Natural killer cell (primary cell): Measurements from ENCODE around the gene POGLUT3. TPM values are rescaled to one million over a fixed set of nuclear protein-coding genes. Genes with fewer than 3 reads are reported as not detected.
A peak's percentile ranks its signal among the peaks of the same experiment; 100 is the strongest.

Experiments
- ATAC-seq, 3 donors: fragments of 150-1000 bp in 2 of 3; fragments of 200-7000 bp in 1 of 3; cut with Tn5 transposase; 1 replicate in 1 of 3; 2 replicates in 2 of 3; pipeline ENCODE4 v1.10.0; 2021; ENCODE audit warnings: mild to moderate bottlenecking in 2 of 3, moderate library complexity in 2 of 3
- DNase-seq, 2 donors: peaks; one replicate each; pipeline versions ENCODE4 v3.0.0 to v3.0.0-alpha.2; 2013 to 2021; ENCODE audit warnings: mixed read lengths in 1 of 2
- H3K27ac ChIP-seq: one replicate; pipeline ENCODE4 v1.5.1; 2013; ENCODE audit warnings: mild to moderate bottlenecking, low read length
- H3K27me3 ChIP-seq: one replicate; pipeline ENCODE4 v1.6.1; 2013; ENCODE audit warnings: low read length; ENCODE audit not compliant: control insufficient read depth, insufficient read depth
- H3K36me3 ChIP-seq: one replicate; pipeline ENCODE4 v1.6.1; 2013; ENCODE audit warnings: low read length; ENCODE audit not compliant: control insufficient read depth, insufficient read depth
- H3K4me1 ChIP-seq: one replicate; pipeline ENCODE4 v1.6.1; 2013; ENCODE audit warnings: low read length; ENCODE audit not compliant: control insufficient read depth, insufficient read depth
- H3K4me3 ChIP-seq: one replicate; pipeline ENCODE4 v1.5.1; 2013; ENCODE audit warnings: low read length
- H3K9me3 ChIP-seq: one replicate; pipeline ENCODE4 v1.6.1; 2013; ENCODE audit warnings: low read length; ENCODE audit not compliant: control insufficient read depth, insufficient read depth
- H3K27ac Mint-ChIP-seq, 2 donors: one replicate each; pipeline ENCODE4 v1.8.0; 2022; ENCODE audit warnings: mild to moderate bottlenecking in 2 of 2, mixed read lengths in 2 of 2, moderate library complexity in 1 of 2
- H3K27me3 Mint-ChIP-seq, 2 donors: one replicate each; pipeline ENCODE4 v1.8.0; 2022; ENCODE audit warnings: low read depth in 2 of 2, mixed read lengths in 2 of 2
- H3K36me3 Mint-ChIP-seq: one replicate; pipeline ENCODE4 v1.8.0; 2022; ENCODE audit warnings: mixed read lengths
- H3K4me1 Mint-ChIP-seq, 2 donors: one replicate each; pipeline ENCODE4 v1.8.0; 2022; ENCODE audit warnings: mixed read lengths in 2 of 2
- H3K4me3 Mint-ChIP-seq: one replicate; pipeline ENCODE4 v1.8.0; 2022; ENCODE audit warnings: mild to moderate bottlenecking, moderate library complexity, mixed read lengths
- H3K9me3 Mint-ChIP-seq, 2 donors: one replicate each; pipeline ENCODE4 v1.8.0; 2022; ENCODE audit warnings: mixed read lengths in 2 of 2
- CTCF ChIP-seq: fragments of 200-600 bp; IDR thresholded peaks from one replicate; pipeline ENCODE4 v1.8.0; 2022; ENCODE audit warnings: antibody characterized with exemption
- WGBS: methylation state at CpG from one replicate; pipeline ENCODE4 v1.1.7; 2013; ENCODE audit warnings: missing lambda C conversion rate; ENCODE audit not compliant: insufficient coverage; 5-methylcytosine and 5-hydroxymethylcytosine counted together
- intact Hi-C: fragments of 100-400 bp; cut with micrococcal nuclease; formaldehyde crosslinking; loops from one replicate; pipeline ENCODE4 v1.14.2; 2022
- total RNA-seq, 4 donors: library from RNA; stranded (reverse); fragments of 120-200 nt in 1 of 4; gene quantifications; one replicate each; pipeline versions ENCODE4 v1.2.3 to v1.2.4, GENCODE V29; 2013 to 2022

Gene POGLUT3
- total RNA-seq, 3 donors from 2014 or later (not counting 1 experiment from before 2014, with no cell fraction given), result 9.1 to 12.8 (median 10.8) TPM

- H3K36me3 ChIP-seq, result no peaks in the 10 kb centered on the region
- H3K27ac ChIP-seq, result peak overlapping the region; percentile 85
- peaks cover 18% of the 10 kb centered on the region for H3K4me1 ChIP-seq
- Mint-ChIP-seq H3K27ac (peak overlapping the region; percentile 85 to 99), H3K36me3 (no peaks in the 10 kb centered on the region), H3K4me1 (peaks cover 22 to 25% of the 10 kb centered on the region in 2 donors), H3K9me3 (no peaks in the 10 kb centered on the region), H3K27me3 (no peaks in the 10 kb centered on the region), H3K4me3 (peak overlapping the region; percentile 89)
- no peak for TF ChIP-seq CTCF
- intact Hi-C loops, result loop anchor here (1.0 to 2.0 kb wide), 2 partner anchors 29 to 42 kb away; partner anchors contain the start of gene C11orf65
- WGBS, result 95% methylated on average over 7 of the region's 7 CpGs
- no peak for ATAC-seq
- no peaks in the 10 kb centered on the region for H3K9me3 ChIP-seq
- peak in 1 of 2 donors; percentile 22 for DNase-seq
- no peaks in the 10 kb centered on the region for H3K27me3 ChIP-seq
- peak overlapping the region; percentile 54 for H3K4me3 ChIP-seq
Measured at GRCh38 chr11:108496643-108497256, 1.4 kb downstream of the POGLUT3 start.

GRCh38 chr11:108495326-108495725 lies 2.9 kb downstream of the POGLUT3 start:
- H3K4me3 ChIP-seq, result no peak overlapping the region
- no peak for TF ChIP-seq CTCF
- no peaks in the 10 kb centered on the region for H3K9me3 ChIP-seq
- WGBS, result 95% methylated on average over 3 of the region's 3 CpGs
- H3K27me3 ChIP-seq, result no peaks in the 10 kb centered on the region
- H3K27me3 Mint-ChIP-seq, result no peaks in the 10 kb centered on the region
- H3K27ac Mint-ChIP-seq, result peak overlapping the region; percentile 67 to 85
- H3K4me1 ChIP-seq, result peaks cover 18% of the 10 kb centered on the region
- DNase-seq, result no peak
- H3K27ac ChIP-seq, result no peak overlapping the region
- intact Hi-C loops, result no loop called here
- peaks cover 22 to 25% of the 10 kb centered on the region in 2 donors for H3K4me1 Mint-ChIP-seq
- H3K9me3 Mint-ChIP-seq, result no peaks in the 10 kb centered on the region
- H3K36me3 Mint-ChIP-seq, result no peaks in the 10 kb centered on the region
- no peak overlapping the region for H3K4me3 Mint-ChIP-seq
- no peaks in the 10 kb centered on the region for H3K36me3 ChIP-seq
- no peak for ATAC-seq

GRCh38 chr11:108494182-108494581 lies 4.0 kb downstream of the POGLUT3 start:
- WGBS, result 96% methylated on average over 6 of the region's 6 CpGs
- H3K27ac ChIP-seq, result no peak overlapping the region
- intact Hi-C loops, result no loop called here
- no peak for DNase-seq
- H3K4me1 Mint-ChIP-seq, result peaks cover 22 to 25% of the 10 kb centered on the region in 2 donors
- H3K4me1 ChIP-seq, result peaks cover 16% of the 10 kb centered on the region
- no peak for TF ChIP-seq CTCF
- no peaks in the 10 kb centered on the region for H3K27me3 Mint-ChIP-seq
- H3K4me3 ChIP-seq, result no peak overlapping the region
- peaks cover 5% of the 10 kb centered on the region for H3K36me3 ChIP-seq
- no peak overlapping the region for H3K4me3 Mint-ChIP-seq
- H3K9me3 ChIP-seq, result no peaks in the 10 kb centered on the region
- no peaks in the 10 kb centered on the region for H3K9me3 Mint-ChIP-seq
- H3K36me3 Mint-ChIP-seq, result peaks cover 3% of the 10 kb centered on the region
- no peak for ATAC-seq
- H3K27ac Mint-ChIP-seq, result peak overlapping the region in 1 of 2 donors; percentile 85
- no peaks in the 10 kb centered on the region for H3K27me3 ChIP-seq

- intact Hi-C loops, result no loop called here
- no peak overlapping the region for H3K27ac Mint-ChIP-seq
Measured at GRCh38 chr11:108491936-108492335, 6.2 kb downstream of the POGLUT3 start.

More at GRCh38 chr11:108491936-108492335, 6.2 kb downstream of the POGLUT3 start:
- H3K27me3 ChIP-seq, result no peaks in the 10 kb centered on the region
- no peaks in the 10 kb centered on the region for H3K9me3 ChIP-seq
- H3K27ac ChIP-seq, result no peak overlapping the region
- H3K4me1 ChIP-seq, result peaks cover 3% of the 10 kb centered on the region
- peaks cover 6% of the 10 kb centered on the region for H3K36me3 Mint-ChIP-seq
- no peaks in the 10 kb centered on the region for H3K27me3 Mint-ChIP-seq
- no peak for TF ChIP-seq CTCF
- H3K36me3 ChIP-seq, result peaks cover 10% of the 10 kb centered on the region
- DNase-seq (no peak), ATAC-seq (no peak)
- no peak overlapping the region for H3K4me3 ChIP-seq
- WGBS, result 100% methylated on average over 2 of the region's 3 CpGs
- no peak overlapping the region for H3K4me3 Mint-ChIP-seq
- H3K9me3 Mint-ChIP-seq, result no peaks in the 10 kb centered on the region
- H3K4me1 Mint-ChIP-seq, result peaks cover 12 to 14% of the 10 kb centered on the region in 2 donors
